Smooth muscle cell (in vitro differentiated cells): ENCODE data around the gene SOX4. TPM values are rescaled to one million over a fixed set of nuclear protein-coding genes. Genes with fewer than 3 reads are reported as not detected.

Source experiments
- DNase-seq: peaks from one replicate; lab custom pipeline; 2025; ENCODE audit not compliant: unreplicated experiment; lab: John Stamatoyannopoulos, UW
- H2AFZ ChIP-seq: fragments of 200-600 bp; sonication (generic); 2 replicates; pipeline ENCODE4 v1.6.0; 2016; ENCODE audit warnings: antibody characterized with exemption, low read depth, mild to moderate bottlenecking
- H3F3A ChIP-seq: fragments of 200-600 bp; sonication (generic); 2 replicates; pipeline ENCODE4 v1.6.0; 2017; ENCODE audit warnings: antibody characterized with exemption, low read depth
- H3K27ac ChIP-seq: fragments of 200-600 bp; sonication (generic); 2 replicates; pipeline ENCODE4 v1.5.1; 2016; ENCODE audit warnings: low read depth, mild to moderate bottlenecking
- H3K27me3 ChIP-seq: fragments of 200-600 bp; sonication (generic); 2 replicates; pipeline ENCODE4 v1.6.1; 2016; ENCODE audit warnings: low read depth, mild to moderate bottlenecking
- H3K36me3 ChIP-seq: fragments of 200-600 bp; sonication (generic); 2 replicates; pipeline ENCODE4 v1.5.1; 2016; ENCODE audit warnings: low read depth
- H3K4me1 ChIP-seq: fragments of 200-600 bp; sonication (generic); 2 replicates; pipeline ENCODE4 v1.5.1; 2016; ENCODE audit warnings: low read depth
- H3K4me2 ChIP-seq: fragments of 200-600 bp; sonication (generic); 2 replicates; pipeline ENCODE4 v1.6.0; 2016; ENCODE audit warnings: mild to moderate bottlenecking
- H3K4me3 ChIP-seq: fragments of 200-600 bp; sonication (generic); 2 replicates; pipeline ENCODE4 v1.5.1; 2016; ENCODE audit warnings: mild to moderate bottlenecking
- H3K79me2 ChIP-seq: fragments of 200-600 bp; sonication (generic); 2 replicates; pipeline ENCODE4 v1.6.0; 2016; ENCODE audit warnings: low read depth, mild to moderate bottlenecking
- H3K9ac ChIP-seq: fragments of 200-600 bp; sonication (generic); 2 replicates; pipeline ENCODE4 v1.6.0; 2016; ENCODE audit warnings: low read depth
- H3K9me3 ChIP-seq: fragments of 200-600 bp; sonication (generic); replicated peaks from 2 replicates; pipeline ENCODE4 v1.5.1; 2016; ENCODE audit warnings: low read depth
- H4K20me1 ChIP-seq: fragments of 200-600 bp; sonication (generic); 2 replicates; pipeline ENCODE4 v1.6.0; 2016; ENCODE audit warnings: low read depth
- WGBS: methylation state at CpG from one replicate; pipeline ENCODE4 v1.1.7; 2016; ENCODE audit warnings: low lambda C conversion rate; 5-methylcytosine and 5-hydroxymethylcytosine counted together
- polyA plus RNA-seq: library from polyadenylated mRNA; unstranded; fragments of >200 nt; fragmentation: Nextera tagmentation; extraction: Ambion mirVana; gene quantifications from 2 replicates; pipeline ENCODE4 v1.2.1, GENCODE V29; 2016
- total RNA-seq: library from RNA; depleted of rRNA; stranded (reverse); fragments of >200 nt; gene quantifications from 2 replicates; pipeline ENCODE4 v1.2.3, GENCODE V29; 2014
- TF ChIP-seq, protein P1 (sequence below): fragments of 200-600 bp; sonication (generic); IDR thresholded peaks from 2 replicates; pipeline ENCODE4 v1.5.1; 2017; ENCODE audit warnings: borderline replicate concordance, mild to moderate bottlenecking, antibody characterized with exemption; ENCODE audit not compliant: insufficient read depth, poor library complexity, severe bottlenecking

SOX4 gene
- total and polyA plus RNA-seq, 2 experiments from 2014 or later = 91.9 to 109 TPM

- Histone ChIP-seq H3K79me2 (peaks cover 57% of the 10 kb centered on the region), H3K4me2 (peak overlapping the region; percentile 98), H3F3A (peaks cover 8% of the 10 kb centered on the region), H3K9me3 (no peaks in the 10 kb centered on the region), H4K20me1 (peaks cover 54% of the 10 kb centered on the region), H3K4me3 (peak overlapping the region; percentile 99), H3K27ac (peak overlapping the region; percentile 86), H3K36me3 (no peaks in the 10 kb centered on the region), H3K4me1 (peaks cover 18% of the 10 kb centered on the region), H2AFZ (peak overlapping the region; percentile 54), H3K9ac (peak overlapping the region; percentile 85), H3K27me3 (no peaks in the 10 kb centered on the region)
- peak; percentile 63 for DNase-seq
- under 1% methylated on average over 88 of the region's 112 CpGs for WGBS
- TF ChIP-seq, protein P1, sequence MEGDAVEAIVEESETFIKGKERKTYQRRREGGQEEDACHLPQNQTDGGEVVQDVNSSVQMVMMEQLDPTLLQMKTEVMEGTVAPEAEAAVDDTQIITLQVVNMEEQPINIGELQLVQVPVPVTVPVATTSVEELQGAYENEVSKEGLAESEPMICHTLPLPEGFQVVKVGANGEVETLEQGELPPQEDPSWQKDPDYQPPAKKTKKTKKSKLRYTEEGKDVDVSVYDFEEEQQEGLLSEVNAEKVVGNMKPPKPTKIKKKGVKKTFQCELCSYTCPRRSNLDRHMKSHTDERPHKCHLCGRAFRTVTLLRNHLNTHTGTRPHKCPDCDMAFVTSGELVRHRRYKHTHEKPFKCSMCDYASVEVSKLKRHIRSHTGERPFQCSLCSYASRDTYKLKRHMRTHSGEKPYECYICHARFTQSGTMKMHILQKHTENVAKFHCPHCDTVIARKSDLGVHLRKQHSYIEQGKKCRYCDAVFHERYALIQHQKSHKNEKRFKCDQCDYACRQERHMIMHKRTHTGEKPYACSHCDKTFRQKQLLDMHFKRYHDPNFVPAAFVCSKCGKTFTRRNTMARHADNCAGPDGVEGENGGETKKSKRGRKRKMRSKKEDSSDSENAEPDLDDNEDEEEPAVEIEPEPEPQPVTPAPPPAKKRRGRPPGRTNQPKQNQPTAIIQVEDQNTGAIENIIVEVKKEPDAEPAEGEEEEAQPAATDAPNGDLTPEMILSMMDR = no peak
Measured at GRCh38 chr6:21594416-21595281, 1.1 kb downstream of the SOX4 start.

DNA sequence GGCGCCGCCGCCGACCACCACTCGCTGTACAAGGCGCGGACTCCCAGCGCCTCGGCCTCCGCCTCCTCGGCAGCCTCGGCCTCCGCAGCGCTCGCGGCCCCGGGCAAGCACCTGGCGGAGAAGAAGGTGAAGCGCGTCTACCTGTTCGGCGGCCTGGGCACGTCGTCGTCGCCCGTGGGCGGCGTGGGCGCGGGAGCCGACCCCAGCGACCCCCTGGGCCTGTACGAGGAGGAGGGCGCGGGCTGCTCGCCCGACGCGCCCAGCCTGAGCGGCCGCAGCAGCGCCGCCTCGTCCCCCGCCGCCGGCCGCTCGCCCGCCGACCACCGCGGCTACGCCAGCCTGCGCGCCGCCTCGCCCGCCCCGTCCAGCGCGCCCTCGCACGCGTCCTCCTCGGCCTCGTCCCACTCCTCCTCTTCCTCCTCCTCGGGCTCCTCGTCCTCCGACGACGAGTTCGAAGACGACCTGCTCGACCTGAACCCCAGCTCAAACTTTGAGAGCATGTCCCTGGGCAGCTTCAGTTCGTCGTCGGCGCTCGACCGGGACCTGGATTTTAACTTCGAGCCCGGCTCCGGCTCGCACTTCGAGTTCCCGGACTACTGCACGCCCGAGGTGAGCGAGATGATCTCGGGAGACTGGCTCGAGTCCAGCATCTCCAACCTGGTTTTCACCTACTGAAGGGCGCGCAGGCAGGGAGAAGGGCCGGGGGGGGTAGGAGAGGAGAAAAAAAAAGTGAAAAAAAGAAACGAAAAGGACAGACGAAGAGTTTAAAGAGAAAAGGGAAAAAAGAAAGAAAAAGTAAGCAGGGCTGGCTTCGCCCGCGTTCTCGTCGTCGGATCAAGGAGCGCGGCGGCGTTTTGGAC lies 2.0 kb downstream of the SOX4 start:
- Histone ChIP-seq H3K4me1 (peaks cover 21% of the 10 kb centered on the region), H3K79me2 (peaks cover 66% of the 10 kb centered on the region), H3K9ac (peak overlapping the region; percentile 88), H3F3A (peaks cover 8% of the 10 kb centered on the region), H3K9me3 (no peaks in the 10 kb centered on the region), H3K36me3 (no peaks in the 10 kb centered on the region), H3K4me3 (peak overlapping the region; percentile 99), H3K4me2 (peak overlapping the region; percentile 98), H4K20me1 (peaks cover 63% of the 10 kb centered on the region), H3K27ac (peak overlapping the region; percentile 86), H3K27me3 (no peaks in the 10 kb centered on the region), H2AFZ (no peak overlapping the region)
- TF ChIP-seq, protein P1 = no peak
- 1% methylated on average over 72 of the region's 108 CpGs for WGBS
- DNase-seq = no peak

DNA sequence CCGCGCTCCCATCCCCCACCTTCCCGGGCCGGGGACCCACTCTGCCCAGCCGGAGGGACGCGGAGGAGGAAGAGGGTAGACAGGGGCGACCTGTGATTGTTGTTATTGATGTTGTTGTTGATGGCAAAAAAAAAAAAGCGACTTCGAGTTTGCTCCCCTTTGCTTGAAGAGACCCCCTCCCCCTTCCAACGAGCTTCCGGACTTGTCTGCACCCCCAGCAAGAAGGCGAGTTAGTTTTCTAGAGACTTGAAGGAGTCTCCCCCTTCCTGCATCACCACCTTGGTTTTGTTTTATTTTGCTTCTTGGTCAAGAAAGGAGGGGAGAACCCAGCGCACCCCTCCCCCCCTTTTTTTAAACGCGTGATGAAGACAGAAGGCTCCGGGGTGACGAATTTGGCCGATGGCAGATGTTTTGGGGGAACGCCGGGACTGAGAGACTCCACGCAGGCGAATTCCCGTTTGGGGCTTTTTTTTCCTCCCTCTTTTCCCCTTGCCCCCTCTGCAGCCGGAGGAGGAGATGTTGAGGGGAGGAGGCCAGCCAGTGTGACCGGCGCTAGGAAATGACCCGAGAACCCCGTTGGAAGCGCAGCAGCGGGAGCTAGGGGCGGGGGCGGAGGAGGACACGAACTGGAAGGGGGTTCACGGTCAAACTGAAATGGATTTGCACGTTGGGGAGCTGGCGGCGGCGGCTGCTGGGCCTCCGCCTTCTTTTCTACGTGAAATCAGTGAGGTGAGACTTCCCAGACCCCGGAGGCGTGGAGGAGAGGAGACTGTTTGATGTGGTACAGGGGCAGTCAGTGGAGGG lies 2.8 kb downstream of the SOX4 start:
- Histone ChIP-seq H3K4me3 (peak overlapping the region; percentile 99), H3K27me3 (no peaks in the 10 kb centered on the region), H2AFZ (peak overlapping the region; percentile 39), H3K4me1 (peaks cover 21% of the 10 kb centered on the region), H3K79me2 (peaks cover 67% of the 10 kb centered on the region), H3K4me2 (peak overlapping the region; percentile 98), H3F3A (peaks cover 8% of the 10 kb centered on the region), H3K27ac (peak overlapping the region; percentile 86), H3K9ac (peak overlapping the region; percentile 88), H3K9me3 (no peaks in the 10 kb centered on the region), H3K36me3 (no peaks in the 10 kb centered on the region), H4K20me1 (peaks cover 63% of the 10 kb centered on the region)
- TF ChIP-seq, protein P1 = no peak
- under 1% methylated on average over 42 of the region's 43 CpGs for WGBS
- peak; percentile 13 for DNase-seq
